ENCODE results near the gene COL20A1.

The COL20A1 gene

DNA sequence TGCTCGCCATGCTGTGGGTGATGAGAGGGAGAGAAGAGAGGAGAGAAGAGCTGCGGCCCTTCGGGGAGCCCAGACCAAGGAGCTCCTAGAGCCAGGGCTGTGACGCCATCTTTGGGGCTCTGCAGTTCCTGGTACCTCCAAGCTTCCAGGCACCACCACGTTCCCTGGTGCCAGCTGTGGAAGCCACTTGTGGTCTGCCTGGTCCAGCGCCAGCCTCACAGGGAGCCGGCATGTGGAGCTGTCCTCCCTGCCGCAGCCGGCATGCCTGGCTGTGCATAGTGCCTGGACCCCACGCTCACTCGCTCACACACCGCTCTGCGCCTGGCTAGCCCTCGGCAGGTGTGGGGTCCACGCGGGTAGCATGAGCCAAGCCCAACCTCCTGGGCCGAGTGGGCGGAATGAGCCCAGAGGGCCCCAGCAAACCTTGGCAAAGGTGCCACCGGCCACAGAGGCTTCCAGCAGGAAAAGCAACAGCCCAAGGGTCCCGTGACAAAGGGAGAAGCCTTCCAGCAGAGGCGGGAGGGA lies 87.4 kb downstream of the COL20A1 start:
- no peak for DNase-seq

- peak; percentile 45 for DNase-seq
Observed at GRCh38 chr20:63381781-63382431, 88.9 kb downstream of the COL20A1 start.

DNA sequence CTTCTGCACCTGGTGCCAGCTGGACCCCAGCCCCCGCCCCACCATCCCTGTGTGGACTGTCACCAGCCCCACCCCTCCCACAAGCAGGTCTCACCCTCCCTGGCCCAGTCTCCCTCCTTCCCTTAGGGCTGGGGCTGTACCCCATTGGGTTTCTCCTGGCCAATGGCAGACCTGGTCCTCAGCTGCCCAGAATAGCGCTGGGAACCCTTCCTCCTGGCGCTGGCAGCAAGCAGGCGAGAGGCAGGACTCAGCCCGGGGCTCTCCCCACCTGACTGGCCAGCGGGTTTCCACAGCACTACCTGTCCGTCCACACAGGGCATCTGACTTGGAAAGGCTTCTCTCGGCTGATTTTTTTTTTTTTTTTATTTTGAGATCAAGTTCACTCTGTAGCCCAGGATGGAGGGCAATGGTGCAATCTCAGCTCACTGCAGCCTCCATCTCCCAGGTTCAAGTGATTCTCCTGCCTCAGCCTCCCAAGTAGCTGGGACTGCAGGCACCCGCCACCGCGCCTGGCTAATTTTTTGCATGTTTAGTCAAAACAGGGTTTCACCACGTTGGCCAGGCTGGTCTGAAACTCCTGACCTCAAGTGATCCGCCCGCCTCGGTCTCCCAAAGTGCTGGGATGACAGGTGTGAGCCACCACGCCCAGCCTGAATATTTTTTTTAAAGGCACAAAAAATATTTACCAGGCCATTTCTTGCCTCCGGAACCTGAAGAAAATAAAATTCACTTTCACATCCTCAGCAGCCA lies 89.7 kb downstream of the COL20A1 start:
- no peak for DNase-seq

DNA sequence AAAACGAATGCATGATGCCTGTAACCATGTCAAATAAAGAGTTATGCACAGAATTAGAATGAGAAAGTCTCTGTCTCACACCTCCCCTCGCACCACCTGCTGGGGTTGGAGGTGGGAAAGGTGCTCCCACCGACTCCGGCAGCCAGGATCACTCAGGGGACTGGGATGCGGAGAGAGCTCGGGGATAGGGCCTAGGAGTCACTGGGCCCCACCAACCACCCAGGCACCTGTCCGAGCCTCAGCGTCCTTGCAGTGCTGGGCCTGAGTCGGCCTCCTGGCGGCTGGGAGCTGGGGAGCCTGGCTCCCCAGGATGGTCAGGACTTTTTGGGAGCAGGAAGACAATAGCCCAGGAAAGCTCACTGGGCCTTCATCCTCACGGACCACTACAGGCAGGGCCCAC lies 90.6 kb downstream of the COL20A1 start:
- DNase-seq: no peak

DNA sequence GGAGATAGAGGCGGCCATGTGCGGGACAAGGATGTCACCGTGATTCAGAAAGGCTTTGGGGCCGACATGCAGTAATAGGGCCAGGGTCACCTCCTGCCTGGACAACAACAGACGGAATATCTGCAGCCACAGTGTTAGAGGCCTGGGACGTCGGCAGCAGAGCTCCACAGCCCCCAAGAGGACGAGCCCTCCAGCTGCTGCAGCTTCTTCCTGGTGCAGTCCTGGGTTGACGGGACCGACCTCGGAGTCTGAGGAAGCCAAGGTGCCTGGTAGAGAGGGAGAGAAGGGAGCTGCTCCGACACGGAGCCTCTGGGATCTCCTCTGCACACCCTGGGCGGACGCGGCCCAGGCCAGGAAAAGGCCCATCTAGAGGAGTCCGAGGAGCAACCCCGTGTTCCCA lies 91.3 kb downstream of the COL20A1 start:
- no peak for DNase-seq

Data from activated CD8-positive, alpha-beta memory T cell treated with anti-CD3 and anti-CD28 coated beads, Interleukin-2, amount 50 U/mL, for 4 hours (primary cell).